Spleen (tissue), 11 donors: ENCODE measurements around the gene CLCF1. TPM values are rescaled to one million over a fixed set of nuclear protein-coding genes. Genes with fewer than 3 reads are reported as not detected.

Experiments used
- DNase-seq: peaks from one replicate; pipeline ENCODE4 v3.0.0-alpha.2; 2020
- H3K27ac ChIP-seq, 8 donors: fragments of 200-600 bp; sonication (generic) in 7 of 8; 1 replicate in 4 of 8; 2 replicates in 4 of 8; pipeline versions ENCODE4 v1.5.0 to v1.8.0; 2016 to 2021; ENCODE audit warnings: inconsistent platforms in 4 of 8, mild to moderate bottlenecking in 4 of 8, moderate library complexity in 1 of 8
- H3K27me3 ChIP-seq, 7 donors: fragments of 200-600 bp; sonication (generic) in 6 of 7; replicated peaks in 1 of 7; 1 replicate in 4 of 7; 2 replicates in 3 of 7; pipeline versions ENCODE4 v1.5.0 to v1.8.0; 2016 to 2021; ENCODE audit warnings: inconsistent platforms in 3 of 7, mild to moderate bottlenecking in 1 of 7
- H3K36me3 ChIP-seq, 6 donors: fragments of 200-600 bp; sonication (generic) in 5 of 6; 1 replicate in 4 of 6; 2 replicates in 2 of 6; pipeline versions ENCODE4 v1.5.0 to v1.8.0; 2016 to 2021; ENCODE audit warnings: inconsistent platforms in 2 of 6
- H3K4me1 ChIP-seq, 6 donors: fragments of 200-600 bp; sonication (generic) in 5 of 6; 1 replicate in 3 of 6; 2 replicates in 3 of 6; pipeline versions ENCODE4 v1.5.0 to v1.8.0; 2016 to 2021; ENCODE audit warnings: inconsistent platforms in 3 of 6
- H3K4me3 ChIP-seq, 8 donors: fragments of 200-600 bp; sonication (generic) in 7 of 8; 1 replicate in 4 of 8; 2 replicates in 4 of 8; pipeline versions ENCODE4 v1.5.0 to v1.8.0; 2016 to 2021; ENCODE audit warnings: inconsistent platforms in 4 of 8, mild to moderate bottlenecking in 4 of 8, moderate library complexity in 2 of 8
- H3K9me3 ChIP-seq, 8 donors: fragments of 200-600 bp; sonication (generic) in 7 of 8; 1 replicate in 4 of 8; 2 replicates in 4 of 8; pipeline versions ENCODE4 v1.5.0 to v1.8.0; 2016 to 2021; ENCODE audit warnings: inconsistent platforms in 4 of 8
- POLR2A ChIP-seq, 3 donors: fragments of 450-650 bp; IDR thresholded peaks; one replicate each; pipeline ENCODE4 v1.5.1; 2017; ENCODE audit warnings: antibody characterized with exemption in 3 of 3, mild to moderate bottlenecking in 1 of 3
- POLR2AphosphoS5 ChIP-seq, 3 donors: sonication (generic); formaldehyde crosslinking; IDR thresholded peaks; one replicate each; pipeline ENCODE4 v1.5.1; 2017; ENCODE audit warnings: antibody characterized with exemption in 3 of 3
- WGBS, 5 donors: extraction: QIAGEN DNeasy Blood & Tissue Kit in 3 of 5; methylation state at CpG; one replicate each; pipeline versions ENCODE4 v1.1.5 to v1.1.7; 2013 to 2018; 5-methylcytosine and 5-hydroxymethylcytosine counted together
- intact Hi-C: fragments of 100-400 bp; cut with DNase I; formaldehyde crosslinking; loops from one replicate; pipeline ENCODE4 v1.15.0; 2023; ENCODE audit warnings: low total_unique reads
- polyA plus RNA-seq, 3 donors: library from polyadenylated mRNA; stranded (reverse); fragments of 200-250 nt; gene quantifications; one replicate each; pipeline ENCODE4 v1.2.1, GENCODE V29; 2013
- total RNA-seq, 7 donors: library from RNA; depleted of rRNA in 3 of 7; stranded (reverse); fragments of >200 nt in 3 of 7; fragmentation: NEBNext Ultra II Directional in 4 of 7; extraction: Animal tissue kit (Norgen Biotek cat#: 25700) in 4 of 7; gene quantifications; one replicate each; pipeline versions ENCODE4 v1.1.0 to v1.2.1, GENCODE V29; 2016 to 2021
- TF ChIP-seq, protein P1 (sequence below), 11 experiments: fragments of 200-600 bp in 7 of 11; fragments of 450-650 bp in 4 of 11; sonication (generic) in 4 of 11; IDR thresholded peaks in 8 of 11; conservative IDR thresholded peaks in 3 of 11; 1 replicate in 7 of 11; 2 replicates in 4 of 11; pipeline versions ENCODE4 v1.4.0 to v1.8.0; 2016 to 2021; ENCODE audit warnings: antibody characterized with exemption in 11 of 11, inconsistent platforms in 4 of 11, mild to moderate bottlenecking in 1 of 11
- donor health status: healthy with polysubstance abuse.
- donor health status: DM: no; HTN: no; CAD: no; lungs with moderate emphysema.
- donor health status: DM: no; HTN: no; CAD: no.
- donor health status: Bipolar disorder and iron deficiency.
- donor health status: healthy.
- donor health status: DM: no; HTN: no; CAD: no.
- donor health status: DM: yes; HTN: yes; CAD: no.

The CLCF1 gene
- total and polyA plus RNA-seq, 10 donors = 4.3 to 13.7 (median 7.4) TPM

DNA sequence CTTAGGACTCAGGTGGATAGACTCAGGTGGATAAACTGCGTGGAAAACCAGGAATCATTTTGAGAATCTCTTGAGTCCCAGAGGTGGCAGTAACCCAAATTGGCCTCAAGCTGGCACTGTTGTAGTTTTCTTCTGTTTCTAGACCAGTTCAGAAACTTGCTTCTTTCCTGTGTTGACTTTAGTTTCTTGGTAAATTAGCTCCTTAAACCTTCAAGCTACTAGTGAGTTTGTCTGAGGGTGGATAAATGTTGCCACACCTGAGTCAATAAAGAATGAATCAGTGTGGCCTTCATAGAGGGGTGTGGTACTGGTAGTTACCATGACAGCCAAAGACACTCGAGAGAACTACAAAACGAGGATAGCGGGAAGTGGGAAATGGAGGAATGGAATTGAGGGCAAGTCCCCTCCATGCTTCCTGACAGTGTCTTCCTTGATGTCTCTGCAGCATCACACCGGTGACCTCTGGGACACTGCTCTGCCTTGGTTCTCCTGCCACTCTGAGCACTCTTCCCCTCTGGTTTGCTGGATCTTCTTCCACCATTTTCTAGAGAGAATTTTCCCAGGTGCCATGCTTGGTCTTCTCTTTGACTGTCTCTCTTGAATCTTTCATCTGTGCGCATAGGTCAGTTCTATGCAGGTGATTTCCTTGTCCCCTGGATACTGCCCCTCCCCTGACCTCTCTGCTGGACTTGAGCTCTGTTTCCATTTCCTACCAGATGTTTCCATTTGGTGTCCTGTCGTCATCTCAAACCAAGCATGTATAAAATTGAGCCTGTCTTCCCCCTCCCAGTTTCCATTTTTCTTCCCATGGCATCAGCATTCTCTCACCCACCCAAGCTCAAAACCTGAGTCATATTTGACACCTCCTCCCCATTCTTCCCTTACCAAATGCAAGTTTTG is 27.2 kb downstream of the CLCF1 start:
- Histone ChIP-seq H3K4me1 (peaks cover 46 to 86% (median 64%) of the 10 kb centered on the region in 6 donors), H3K27me3 (no peaks in the 10 kb centered on the region), H3K36me3 (peaks cover 0 to 4% (median 0%) of the 10 kb centered on the region in 6 donors), H3K4me3 (no peak overlapping the region), H3K27ac (peak overlapping the region in 7 of 8 donors; percentile 19 to 79 (median 68)), H3K9me3 (no peaks in the 10 kb centered on the region)
- TF ChIP-seq POLR2A (IDR thresholded peaks at IDR 0.05) = no peak
- TF ChIP-seq, protein P1, sequence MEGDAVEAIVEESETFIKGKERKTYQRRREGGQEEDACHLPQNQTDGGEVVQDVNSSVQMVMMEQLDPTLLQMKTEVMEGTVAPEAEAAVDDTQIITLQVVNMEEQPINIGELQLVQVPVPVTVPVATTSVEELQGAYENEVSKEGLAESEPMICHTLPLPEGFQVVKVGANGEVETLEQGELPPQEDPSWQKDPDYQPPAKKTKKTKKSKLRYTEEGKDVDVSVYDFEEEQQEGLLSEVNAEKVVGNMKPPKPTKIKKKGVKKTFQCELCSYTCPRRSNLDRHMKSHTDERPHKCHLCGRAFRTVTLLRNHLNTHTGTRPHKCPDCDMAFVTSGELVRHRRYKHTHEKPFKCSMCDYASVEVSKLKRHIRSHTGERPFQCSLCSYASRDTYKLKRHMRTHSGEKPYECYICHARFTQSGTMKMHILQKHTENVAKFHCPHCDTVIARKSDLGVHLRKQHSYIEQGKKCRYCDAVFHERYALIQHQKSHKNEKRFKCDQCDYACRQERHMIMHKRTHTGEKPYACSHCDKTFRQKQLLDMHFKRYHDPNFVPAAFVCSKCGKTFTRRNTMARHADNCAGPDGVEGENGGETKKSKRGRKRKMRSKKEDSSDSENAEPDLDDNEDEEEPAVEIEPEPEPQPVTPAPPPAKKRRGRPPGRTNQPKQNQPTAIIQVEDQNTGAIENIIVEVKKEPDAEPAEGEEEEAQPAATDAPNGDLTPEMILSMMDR (IDR thresholded peaks at IDR 0.05 in 8 of 11, conservative IDR thresholded peaks at IDR 0.05 in 3 of 11) = peak; percentile 24 to 67 (median 52)
- DNase-seq = no peak
- intact Hi-C loops = loop anchor here (5.0 kb wide), 1 partner anchor 36 kb away; no protein-coding TSS in a partner anchor
- WGBS, 5 donors = 62 to 78% (median 71%) methylated on average over 7 of the region's 7 CpGs

DNA sequence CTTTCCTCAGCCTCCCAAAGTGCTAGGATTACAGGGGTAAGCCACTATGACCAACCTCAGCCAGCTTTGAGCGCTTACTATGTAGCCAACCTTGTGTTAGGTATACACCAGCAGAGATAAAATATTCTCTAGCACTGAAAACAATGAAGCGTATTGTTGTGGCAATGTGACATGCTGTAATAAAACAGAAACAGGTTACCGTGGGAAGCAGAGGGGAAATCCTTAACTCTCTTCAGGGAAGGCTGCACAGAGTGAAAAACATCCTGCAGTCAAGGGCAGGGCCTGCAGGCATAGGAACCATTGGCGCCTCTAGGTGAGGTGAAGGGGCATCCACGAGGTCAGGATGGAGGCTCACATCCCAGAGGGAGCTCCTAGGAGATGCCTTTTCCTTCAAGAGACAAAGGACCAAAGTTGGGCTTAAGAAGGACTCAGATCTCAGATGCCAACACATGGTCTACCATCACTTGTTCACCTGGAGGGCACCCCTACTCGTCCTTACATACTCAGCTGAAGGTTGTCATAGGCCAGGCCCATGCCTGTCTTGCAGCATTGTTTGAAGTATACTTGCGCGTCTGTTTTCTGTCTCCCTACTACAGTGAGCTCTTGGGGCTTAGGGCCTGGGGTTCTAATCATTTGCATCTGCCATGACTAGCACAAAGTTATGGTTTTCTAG is 28.0 kb downstream of the CLCF1 start:
- Histone ChIP-seq H3K27me3 (no peaks in the 10 kb centered on the region), H3K27ac (peak overlapping the region; percentile 21 to 79 (median 66)), H3K4me3 (no peak overlapping the region), H3K9me3 (no peaks in the 10 kb centered on the region), H3K36me3 (no peaks in the 10 kb centered on the region), H3K4me1 (peaks cover 38 to 78% (median 56%) of the 10 kb centered on the region in 6 donors)
- intact Hi-C loops = loop anchor here (5.0 kb wide), 1 partner anchor 37 kb away; no protein-coding TSS in a partner anchor
- peak in 1 of 3 donors; percentile 26 for TF ChIP-seq POLR2A (IDR thresholded peaks at IDR 0.05)
- peak in 2 of 3 donors; percentile 41 to 64 for TF ChIP-seq POLR2AphosphoS5 (IDR thresholded peaks at IDR 0.05)
- TF ChIP-seq, protein P1 (IDR thresholded peaks at IDR 0.05 in 8 of 11, conservative IDR thresholded peaks at IDR 0.05 in 3 of 11) = no peak
- WGBS, 5 donors = 61 to 70% (median 65%) methylated on average over 8 of the region's 8 CpGs
- no peak for DNase-seq

DNA sequence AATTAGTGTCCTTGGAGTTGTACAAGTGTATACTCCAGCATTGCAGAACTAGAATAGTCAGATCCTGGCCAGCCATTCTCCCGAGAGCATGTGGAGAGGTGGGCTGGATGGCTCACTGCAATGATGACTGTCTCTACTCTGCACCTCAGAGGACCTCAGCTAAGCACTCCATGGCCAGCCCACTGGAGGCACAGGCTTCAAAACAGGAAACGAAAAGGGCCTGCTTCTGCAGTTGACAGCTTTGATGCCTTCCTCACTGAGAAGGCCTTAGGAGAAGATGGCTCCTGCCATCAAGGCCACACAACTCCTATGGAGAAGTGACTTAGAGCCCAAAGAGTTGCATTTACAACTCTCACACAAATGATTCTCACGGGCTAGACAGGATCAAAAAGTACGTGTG is 29.1 kb downstream of the CLCF1 start:
- DNase-seq = no peak
- 65 to 78% (median 68%) methylated on average over 4 of the region's 4 CpGs for WGBS, 5 donors

More for the DNA sequence above, 29.1 kb downstream of the CLCF1 start:
- Histone ChIP-seq H3K36me3 (no peaks in the 10 kb centered on the region), H3K27ac (peak overlapping the region in 7 of 8 donors; percentile 52 to 79 (median 68)), H3K9me3 (no peaks in the 10 kb centered on the region), H3K4me3 (no peak overlapping the region), H3K4me1 (peaks cover 28 to 67% (median 46%) of the 10 kb centered on the region in 6 donors), H3K27me3 (no peaks in the 10 kb centered on the region)
- TF ChIP-seq POLR2A (IDR thresholded peaks at IDR 0.05) (no peak), POLR2AphosphoS5 (IDR thresholded peaks at IDR 0.05) (no peak)
- TF ChIP-seq, protein P1 (IDR thresholded peaks at IDR 0.05 in 8 of 11, conservative IDR thresholded peaks at IDR 0.05 in 3 of 11) = no peak
- intact Hi-C loops = no loop called here
